Kidney (tissue), 14 donors: ENCODE data around the gene RAB43. TPM values are rescaled to one million over a fixed set of nuclear protein-coding genes. Genes with fewer than 3 reads are reported as not detected.

ENCODE experiments used
- DNase-seq, 5 donors: peaks; one replicate each; pipeline ENCODE4 v3.0.0-alpha.2; 2013 to 2020
- FAIRE-seq: peaks from 2 replicates; lab custom pipeline; 2012; peaks lifted over from hg19 to GRCh38; lab: Jason Lieb, UNC
- H3K27ac ChIP-seq, 2 donors: one replicate each; pipeline ENCODE4 v1.7.0; 2013; ENCODE audit warnings: low read depth in 2 of 2, low read length in 2 of 2, inconsistent platforms in 1 of 2
- H3K27me3 ChIP-seq: one replicate; pipeline ENCODE4 v1.7.1; 2013; ENCODE audit warnings: low read length, inconsistent platforms; ENCODE audit not compliant: control insufficient read depth, insufficient read depth
- H3K36me3 ChIP-seq, 3 donors: one replicate each; pipeline versions ENCODE4 v1.7.0 to v1.7.1; 2013; ENCODE audit warnings: low read length in 3 of 3, control low read depth in 1 of 3, inconsistent platforms in 1 of 3; ENCODE audit not compliant: insufficient read depth in 3 of 3, control insufficient read depth in 2 of 3
- H3K4me1 ChIP-seq, 3 donors: one replicate each; pipeline versions ENCODE4 v1.7.0 to v1.7.1; 2013; ENCODE audit warnings: low read length in 3 of 3, inconsistent platforms in 1 of 3, low read depth in 1 of 3; ENCODE audit not compliant: control insufficient read depth in 2 of 3, insufficient read depth in 2 of 3
- H3K4me3 ChIP-seq, 3 donors: one replicate each; pipeline versions ENCODE4 v1.7.0 to v1.8.1; 2013; ENCODE audit warnings: low read length in 3 of 3, control low read depth in 1 of 3, inconsistent platforms in 1 of 3
- H3K9ac ChIP-seq, 3 donors: one replicate each; pipeline versions ENCODE4 v1.7.0 to v1.7.1; 2013; ENCODE audit warnings: low read length in 3 of 3, control low read depth in 1 of 3, inconsistent platforms in 1 of 3
- H3K9me3 ChIP-seq, 3 donors: one replicate each; pipeline versions ENCODE4 v1.7.0 to v1.7.1; 2013; ENCODE audit warnings: low read length in 3 of 3, control low read depth in 1 of 3, inconsistent platforms in 1 of 3; ENCODE audit not compliant: control insufficient read depth in 2 of 3, insufficient read depth in 1 of 3
- CTCF ChIP-seq: IDR thresholded peaks from 3 replicates; pipeline ENCODE4 v1.5.1; 2012; ENCODE audit warnings: mild to moderate bottlenecking, moderate library complexity, borderline replicate concordance; ENCODE audit not compliant: insufficient read depth; ENCODE audit errors: extremely low read depth
- intact Hi-C: fragments of 100-400 bp; cut with DNase I; formaldehyde crosslinking; loops from one replicate; pipeline ENCODE4 v1.11.1; 2022
- polyA plus RNA-seq: library from polyadenylated mRNA; stranded (reverse); fragments of 350-450 nt; fragmentation: Illumina TruSeq; extraction: RNeasy Lipid Tissue Mini Kit (QIAGEN cat#74804); gene quantifications from one replicate; pipeline ENCODE4 v1.2.3, GENCODE V29; 2014; ENCODE audit warnings: low read depth, low replicate concordance; ENCODE audit not compliant: insufficient read depth
- total RNA-seq: library from RNA; stranded (reverse); fragmentation: NEBNext Ultra II Directional; extraction: Animal tissue kit (Norgen Biotek cat#: 25700); gene quantifications from one replicate; pipeline ENCODE4 v1.2.1, GENCODE V29; 2021
- donor health status: control.
- donor health status: control.
- donor health status: control.
- donor health status: control.
- donor health status: control.
- donor health status: DM: yes; HTN: yes; CAD: no.
- donor health status: Normal renal cell carcinoma (clear cell type).

RAB43 gene
- total and polyA plus RNA-seq, 2 donors from 2014 or later, result 5.5 to 27.6 TPM

GRCh38 chr3:129058441-129059200, 63.0 kb downstream of the RAB43 start:
- Histone ChIP-seq H3K4me1 (peaks cover 0 to 2% (median 0%) of the 10 kb centered on the region in 3 donors), H3K27me3 (no peaks in the 10 kb centered on the region), H3K36me3 (no peaks in the 10 kb centered on the region), H3K4me3 (no peak overlapping the region), H3K27ac (no peak overlapping the region), H3K9me3 (no peaks in the 10 kb centered on the region), H3K9ac (no peak overlapping the region)
- DNase-seq, result peak in 4 of 5 donors; percentile 24 to 61 (median 52)
- FAIRE-seq, result no peak
- no peak for TF ChIP-seq CTCF
- intact Hi-C loops, result no loop called here

GRCh38 chr3:129057249-129057648, 64.4 kb downstream of the RAB43 start:
- Histone ChIP-seq H3K27ac (no peak overlapping the region), H3K9ac (no peak overlapping the region), H3K36me3 (no peaks in the 10 kb centered on the region), H3K4me3 (no peak overlapping the region), H3K9me3 (no peaks in the 10 kb centered on the region), H3K27me3 (no peaks in the 10 kb centered on the region), H3K4me1 (peaks cover 0 to 8% (median 2%) of the 10 kb centered on the region in 3 donors)
- peak in 1 of 5 donors; percentile 7 for DNase-seq
- intact Hi-C loops, result no loop called here
- TF ChIP-seq CTCF, result no peak
- FAIRE-seq, result no peak

GRCh38 chr3:129056451-129057173, 65.0 kb downstream of the RAB43 start:
- FAIRE-seq (no peak), DNase-seq (peak in 1 of 5 donors; percentile 23)
- Histone ChIP-seq H3K36me3 (no peaks in the 10 kb centered on the region), H3K27me3 (no peaks in the 10 kb centered on the region), H3K4me1 (peaks cover 0 to 14% (median 6%) of the 10 kb centered on the region in 3 donors), H3K9ac (no peak overlapping the region), H3K27ac (no peak overlapping the region), H3K4me3 (no peak overlapping the region), H3K9me3 (no peaks in the 10 kb centered on the region)
- intact Hi-C loops, result no loop called here
- no peak for TF ChIP-seq CTCF
